ENCODE data around the gene DNAJB12. TPM values are rescaled to one million over a fixed set of nuclear protein-coding genes. Genes with fewer than 3 reads are reported as not detected.

The DNAJB12 gene
- total and polyA plus RNA-seq, 8 donors, result 14.6 to 22.0 (median 18.8) TPM

DNA sequence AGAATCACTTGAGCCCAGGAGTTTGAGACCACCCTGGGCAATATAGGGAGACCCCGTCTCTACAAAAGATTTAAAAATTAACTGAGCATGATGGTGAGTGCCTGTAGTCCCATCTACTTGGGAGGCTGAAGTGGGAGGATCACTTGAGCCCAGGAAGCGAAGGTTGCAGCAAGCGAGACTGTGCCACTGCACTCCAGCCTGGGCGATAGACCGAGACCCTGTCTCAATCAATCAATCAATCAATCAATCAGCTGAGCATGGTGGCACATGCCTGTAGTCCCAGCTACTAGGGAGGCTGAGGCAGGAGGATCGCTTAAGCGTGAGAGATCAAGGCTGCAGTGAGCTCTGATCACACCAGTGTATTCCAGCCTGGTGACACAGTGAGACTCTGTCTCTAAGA is 40.5 kb downstream of the DNAJB12 start:
- TF ChIP-seq CTCF (IDR thresholded peaks at IDR 0.05), result no peak
- peaks cover 25 to 37% (median 34%) of the 10 kb centered on the region in 3 donors for H3K4me1 ChIP-seq
- no peaks in the 10 kb centered on the region for H3K9me3 ChIP-seq
- peak overlapping the region in 2 of 4 donors; percentile 10 to 83 for H3K27ac ChIP-seq
- ATAC-seq (no peak), DNase-seq (no peak), FAIRE-seq (no peak)
- H3K27me3 ChIP-seq, result no peaks in the 10 kb centered on the region
- no peaks in the 10 kb centered on the region for H3K36me3 ChIP-seq
- intact Hi-C loops (cut with DNase I), result no loop called here
- 92 to 95% methylated on average over 7 of the region's 7 CpGs for WGBS, 2 donors
- H3K4me3 ChIP-seq, result no peak overlapping the region

DNA sequence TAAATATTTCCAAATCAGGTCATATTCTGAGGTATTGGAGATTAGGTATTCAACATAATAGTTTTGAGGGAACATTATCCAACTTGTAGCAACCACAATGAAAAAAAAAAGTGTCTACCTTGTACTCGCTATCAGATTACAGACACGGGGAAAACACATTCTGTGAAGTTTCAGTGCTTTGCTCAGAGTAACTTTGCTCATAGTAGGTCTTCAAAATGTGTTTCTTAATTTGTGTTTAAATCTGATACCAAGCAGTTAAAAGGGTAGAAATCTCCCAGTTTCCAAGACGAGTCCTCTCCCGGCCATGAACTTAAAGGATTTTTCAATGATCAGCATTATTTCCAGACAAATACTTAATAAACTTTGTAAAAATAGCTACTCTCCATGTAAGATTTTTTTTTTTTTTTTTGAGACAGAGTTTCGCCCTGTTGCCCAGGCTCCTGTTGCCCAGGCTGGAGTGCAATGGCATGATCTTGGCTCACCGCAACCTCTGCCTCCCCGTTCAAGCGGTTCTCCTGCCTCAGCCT is 41.8 kb downstream of the DNAJB12 start:
- no peak for TF ChIP-seq CTCF (IDR thresholded peaks at IDR 0.05)
- Histone ChIP-seq H3K27me3 (no peaks in the 10 kb centered on the region), H3K9me3 (no peaks in the 10 kb centered on the region), H3K4me1 (peaks cover 22 to 39% (median 28%) of the 10 kb centered on the region in 3 donors), H3K27ac (no peak overlapping the region), H3K36me3 (no peaks in the 10 kb centered on the region), H3K4me3 (no peak overlapping the region)
- 88 to 92% methylated on average over 8 of the region's 8 CpGs for WGBS, 2 donors
- FAIRE-seq, result no peak
- no peak for DNase-seq
- ATAC-seq, result no peak
- intact Hi-C loops (cut with DNase I), result no loop called here

- H3K4me1 ChIP-seq, result peaks cover 16 to 32% (median 21%) of the 10 kb centered on the region in 3 donors
- no peak for FAIRE-seq
Measured at GRCh38 chr10:72311667-72312066, 43.1 kb downstream of the DNAJB12 start.

DNA sequence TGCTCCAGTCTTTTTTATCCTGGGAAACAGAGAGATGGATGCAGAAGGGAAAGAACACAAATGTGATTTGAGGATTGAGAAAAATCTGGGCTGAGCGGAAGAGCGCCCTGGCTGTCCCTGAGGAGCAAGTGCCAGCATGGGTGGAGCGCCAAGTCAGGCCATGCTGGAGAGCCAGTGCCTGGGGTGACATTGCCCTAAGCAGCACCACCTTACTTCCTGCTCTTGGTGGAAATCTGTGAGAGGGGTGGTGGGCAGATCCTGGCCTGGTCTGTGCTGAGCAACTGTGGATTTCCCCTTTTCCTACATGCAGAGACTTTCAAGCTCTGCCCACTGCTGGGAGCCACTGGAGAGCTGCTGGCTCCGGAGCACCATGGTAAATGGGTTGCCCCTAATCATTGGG is 44.1 kb downstream of the DNAJB12 start:
- H3K27me3 ChIP-seq, result no peaks in the 10 kb centered on the region
- FAIRE-seq, result no peak
- intact Hi-C loops (cut with DNase I), result no loop called here

More at GRCh38 chr10:72311667-72312066, 43.1 kb downstream of the DNAJB12 start:
- ATAC-seq (no peak), DNase-seq (no peak)
- 90 to 92% methylated on average over 7 of the region's 7 CpGs for WGBS, 2 donors
- Histone ChIP-seq H3K27ac (no peak overlapping the region), H3K9me3 (no peaks in the 10 kb centered on the region), H3K36me3 (no peaks in the 10 kb centered on the region), H3K4me3 (no peak overlapping the region), H3K27me3 (no peaks in the 10 kb centered on the region)
- intact Hi-C loops (cut with DNase I), result no loop called here
- TF ChIP-seq CTCF (IDR thresholded peaks at IDR 0.05), result no peak

More for the DNA sequence above, 44.1 kb downstream of the DNAJB12 start:
- ATAC-seq (peak in 2 of 4 donors; percentile 21 to 23), DNase-seq (no peak)
- H3K36me3 ChIP-seq, result no peaks in the 10 kb centered on the region
- peaks cover 5 to 22% (median 11%) of the 10 kb centered on the region in 3 donors for H3K4me1 ChIP-seq
- no peak for TF ChIP-seq CTCF (IDR thresholded peaks at IDR 0.05)
- H3K27ac ChIP-seq, result no peak overlapping the region
- WGBS, 2 donors, result 83 to 86% methylated on average over 4 of the region's 4 CpGs
- no peak overlapping the region for H3K4me3 ChIP-seq
- no peaks in the 10 kb centered on the region for H3K9me3 ChIP-seq

Data from pancreas (tissue), 10 donors.